ENCODE measurements around the gene PYGM.
"Not testable (repeated sequence)": the region's sequence is repeated elsewhere in the genome, so short reads cannot be mapped to it uniquely, and the experiment has no call there.

Gene PYGM

DNA sequence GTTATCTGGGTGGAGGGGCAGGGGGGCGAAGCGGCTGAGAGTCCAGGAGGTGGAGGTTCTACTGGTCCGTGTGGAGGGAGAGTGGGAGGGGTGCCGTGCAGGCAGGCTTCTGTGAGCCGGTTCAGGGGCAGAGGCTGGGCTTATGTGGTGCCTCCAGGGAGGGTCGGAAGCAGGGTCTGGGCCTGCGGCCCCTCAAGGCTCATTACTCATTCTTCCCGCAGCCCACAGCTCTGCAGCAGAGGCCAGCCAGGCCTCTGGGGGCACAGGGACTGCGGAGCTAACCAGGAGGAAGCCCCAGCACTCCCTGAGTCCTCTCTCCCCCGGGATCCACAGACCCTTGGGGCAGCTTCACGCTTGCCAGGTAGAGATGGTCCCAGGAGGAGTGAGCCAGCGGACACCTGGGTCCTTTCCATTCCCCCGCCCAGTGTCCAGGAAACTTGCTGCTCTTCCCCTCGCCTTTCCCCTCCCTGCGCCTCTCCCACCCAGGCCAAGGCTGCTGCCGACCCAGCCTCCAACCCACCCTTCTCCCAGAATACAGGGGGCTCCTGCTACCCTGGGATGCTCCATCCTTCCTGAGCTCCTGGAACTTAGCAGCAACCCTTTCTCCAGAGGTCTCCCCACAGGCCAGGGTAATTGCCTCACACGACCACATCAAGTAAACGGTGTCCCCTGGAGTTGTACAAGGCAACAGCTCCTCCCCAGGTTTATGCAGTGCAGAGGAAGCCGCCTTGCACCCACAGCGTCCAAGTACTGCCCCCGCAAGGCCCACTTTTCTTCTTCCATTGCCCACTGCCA lies 43.1 kb downstream of the PYGM start:
- no peak for DNase-seq (ENCODE audit: low read depth)

DNA sequence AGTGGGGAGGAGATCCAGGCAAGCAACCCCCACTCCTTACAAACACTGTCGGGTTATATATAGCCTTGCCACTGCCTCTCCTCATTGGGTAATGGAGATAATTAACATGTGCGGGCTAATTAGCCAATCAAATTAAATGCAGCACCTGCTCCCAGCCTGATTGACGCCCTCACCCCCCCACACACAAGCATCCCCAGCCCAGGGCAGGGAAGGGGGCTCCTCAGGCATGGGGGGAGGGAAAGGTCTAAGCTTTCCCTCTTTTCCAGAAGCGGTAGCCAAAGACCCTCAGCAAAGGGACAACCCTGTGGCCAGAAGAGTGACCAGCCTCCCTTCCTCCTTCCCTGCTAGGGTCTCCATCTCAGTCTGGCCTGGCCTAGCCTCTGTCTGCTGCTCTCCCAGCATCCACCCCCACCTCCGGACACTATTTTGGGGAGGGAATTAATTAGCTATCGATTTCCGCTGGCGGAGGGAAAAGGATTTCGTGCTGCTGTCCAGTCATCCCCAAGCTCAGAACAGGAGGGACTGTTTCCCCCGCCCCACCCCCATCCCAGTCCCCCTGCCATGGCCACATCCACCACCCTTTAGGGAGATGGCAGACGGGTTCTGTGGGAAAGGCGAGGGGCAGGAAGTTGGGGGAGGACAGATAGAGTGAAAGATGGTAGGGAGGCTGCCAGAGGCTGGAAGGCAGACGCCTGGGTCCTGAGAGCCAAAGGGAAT lies 43.9 kb downstream of the PYGM start:
- DNase-seq (ENCODE audit: low read depth), result no peak

DNA sequence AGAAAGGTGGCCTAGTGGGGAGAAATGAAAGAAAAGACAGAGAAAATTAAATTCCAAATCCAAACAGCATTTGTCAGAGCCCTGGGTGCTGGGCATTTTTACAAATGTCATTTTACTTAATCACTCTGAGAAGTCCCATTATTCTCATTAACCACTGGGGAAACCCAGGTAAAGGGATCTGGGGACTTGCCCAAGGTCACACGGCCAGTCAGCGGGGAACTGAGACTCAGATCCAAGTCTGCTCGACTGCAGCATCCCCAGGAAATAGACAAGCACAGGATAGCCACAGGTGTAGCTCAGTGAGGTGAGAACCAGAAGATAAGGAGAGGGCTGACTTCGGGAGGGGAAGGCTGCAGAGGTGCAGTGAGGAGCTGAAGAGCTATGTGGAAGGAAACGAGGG lies 44.7 kb downstream of the PYGM start:
- DNase-seq (ENCODE audit: low read depth), result no peak

DNA sequence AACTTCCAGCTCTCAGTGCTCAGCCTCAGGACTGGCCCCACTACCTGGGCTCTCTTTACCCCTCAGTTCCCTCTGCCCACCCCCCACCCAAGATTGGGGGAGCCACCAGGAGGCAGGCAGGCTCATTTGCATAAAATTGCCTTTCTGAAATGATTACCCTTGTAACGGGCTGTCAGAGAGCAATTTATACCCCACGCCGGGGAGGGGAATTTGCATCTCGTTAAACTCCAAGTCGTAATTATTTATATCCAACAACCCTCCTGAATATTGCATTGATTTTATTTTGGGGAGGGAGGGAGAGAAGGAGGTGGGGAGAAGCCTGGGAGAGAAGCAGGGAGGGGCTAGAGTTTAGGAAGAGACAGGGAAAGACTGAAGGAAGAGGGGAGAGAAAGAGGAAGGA lies 45.1 kb downstream of the PYGM start:
- no peak for DNase-seq (ENCODE audit: low read depth)

DNA sequence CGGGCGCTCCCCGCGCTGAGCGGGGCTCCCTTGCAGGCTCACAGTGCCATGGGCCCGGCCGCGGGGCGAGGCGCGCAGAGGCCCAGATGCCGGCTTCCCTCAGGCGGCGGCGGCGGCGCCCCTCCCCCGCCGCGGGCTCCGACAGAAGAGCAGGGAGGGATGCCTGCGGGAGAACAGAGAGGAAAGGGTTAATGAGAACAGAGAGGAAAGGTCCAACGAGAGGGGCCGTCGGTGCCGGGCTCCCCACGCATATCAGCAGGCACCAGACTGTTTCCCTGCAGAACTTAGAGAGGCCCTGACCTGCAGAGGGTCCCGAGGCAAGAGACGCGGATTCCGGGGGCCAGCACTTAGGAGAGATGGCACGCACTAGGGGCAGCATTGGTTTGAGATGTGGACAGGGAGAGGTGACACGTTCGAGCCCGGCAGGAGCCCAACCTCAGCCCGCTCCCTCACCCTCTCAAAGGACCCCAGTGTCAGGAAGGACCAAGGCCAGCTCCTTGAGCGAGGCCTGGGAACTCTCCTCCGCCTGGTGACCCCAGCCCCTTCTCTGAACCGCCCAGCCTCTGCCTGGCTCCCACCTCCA lies 45.9 kb downstream of the PYGM start:
- no peak for DNase-seq (ENCODE audit: low read depth)

DNA sequence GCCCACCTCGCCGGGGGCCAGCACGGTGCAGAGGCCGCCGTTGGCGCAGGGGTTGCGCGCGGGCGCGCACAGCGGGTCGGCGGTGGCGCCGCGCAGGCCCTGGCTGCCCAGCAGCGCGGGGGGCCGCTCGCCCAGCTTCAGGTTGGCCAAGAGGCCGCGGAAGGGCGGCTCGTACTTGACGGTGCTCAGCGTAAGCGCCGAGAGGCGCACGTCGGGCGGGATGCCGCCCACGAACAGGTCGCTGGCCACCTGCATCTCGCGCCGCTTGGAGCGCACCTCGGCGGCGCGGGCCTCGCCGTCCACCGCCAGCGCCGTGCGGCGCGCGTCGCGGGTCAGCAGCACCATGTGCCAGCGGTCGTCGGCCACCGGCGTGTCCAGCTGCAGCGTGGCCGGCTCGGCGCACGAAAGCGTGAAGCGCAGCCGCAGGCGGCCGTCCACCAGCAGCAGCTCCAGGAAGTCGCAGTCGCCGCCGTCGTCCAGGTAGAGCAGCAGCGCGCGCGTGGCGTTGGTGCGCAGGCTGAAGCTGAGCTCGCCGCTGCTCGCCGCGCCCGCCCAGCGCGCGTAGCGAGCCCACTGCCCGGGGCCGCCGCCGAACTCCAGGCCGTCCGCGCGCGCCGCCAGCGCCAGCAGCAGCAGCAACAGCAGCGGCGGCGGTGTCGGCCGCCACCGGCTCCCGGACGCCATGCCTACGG lies 46.6 kb downstream of the PYGM start:
- no peak for DNase-seq (ENCODE audit: low read depth)

DNA sequence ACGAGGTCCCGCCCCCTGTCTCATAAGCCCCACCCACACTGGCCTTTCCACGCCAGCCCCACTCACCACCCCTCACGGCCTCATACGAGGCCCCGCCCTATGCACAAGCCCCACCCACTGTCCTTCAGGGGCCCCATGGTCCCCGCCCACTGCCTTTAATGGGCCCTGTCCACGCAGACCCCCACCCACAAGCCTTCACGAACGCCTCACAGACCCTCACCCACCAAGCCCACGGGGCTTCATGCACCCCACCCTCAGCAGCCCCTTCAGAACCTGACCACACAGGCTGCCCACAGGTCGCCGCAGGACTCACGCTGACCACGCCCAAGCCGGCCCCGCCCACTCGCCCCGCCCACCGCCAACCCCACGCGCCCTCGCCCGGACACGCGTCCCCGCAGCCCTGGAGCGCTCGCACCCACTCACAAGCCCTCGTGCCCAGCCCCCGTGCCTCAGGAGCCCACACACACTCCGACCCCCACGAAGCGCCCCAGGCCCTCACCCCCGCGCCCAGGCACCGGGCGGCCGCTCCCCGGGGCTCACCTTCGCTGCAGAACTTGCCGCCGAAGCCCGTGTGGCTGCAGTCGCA lies 47.3 kb downstream of the PYGM start:
- DNase-seq (ENCODE audit: low read depth), result no peak

DNA sequence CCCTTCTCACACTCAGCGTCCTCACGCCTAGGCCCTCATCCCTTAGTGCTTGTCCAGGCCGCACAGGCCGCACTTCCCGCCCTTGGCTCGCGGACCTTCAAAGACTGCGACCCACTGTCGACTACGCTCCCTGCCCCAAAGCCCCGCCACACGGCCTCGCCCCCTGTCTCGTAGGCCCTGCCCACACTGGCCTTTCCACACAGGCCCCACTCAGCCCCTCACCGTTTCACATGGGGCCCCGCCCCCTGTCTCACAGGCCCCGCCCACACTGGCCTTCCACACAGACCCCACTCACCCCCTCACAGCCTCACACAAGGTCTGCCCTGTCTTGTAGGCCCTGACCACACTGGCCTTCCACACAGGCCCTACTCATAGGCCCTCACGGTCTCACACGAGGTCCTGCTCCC lies 47.8 kb downstream of the PYGM start:
- no peak for DNase-seq (ENCODE audit: low read depth)

DNA sequence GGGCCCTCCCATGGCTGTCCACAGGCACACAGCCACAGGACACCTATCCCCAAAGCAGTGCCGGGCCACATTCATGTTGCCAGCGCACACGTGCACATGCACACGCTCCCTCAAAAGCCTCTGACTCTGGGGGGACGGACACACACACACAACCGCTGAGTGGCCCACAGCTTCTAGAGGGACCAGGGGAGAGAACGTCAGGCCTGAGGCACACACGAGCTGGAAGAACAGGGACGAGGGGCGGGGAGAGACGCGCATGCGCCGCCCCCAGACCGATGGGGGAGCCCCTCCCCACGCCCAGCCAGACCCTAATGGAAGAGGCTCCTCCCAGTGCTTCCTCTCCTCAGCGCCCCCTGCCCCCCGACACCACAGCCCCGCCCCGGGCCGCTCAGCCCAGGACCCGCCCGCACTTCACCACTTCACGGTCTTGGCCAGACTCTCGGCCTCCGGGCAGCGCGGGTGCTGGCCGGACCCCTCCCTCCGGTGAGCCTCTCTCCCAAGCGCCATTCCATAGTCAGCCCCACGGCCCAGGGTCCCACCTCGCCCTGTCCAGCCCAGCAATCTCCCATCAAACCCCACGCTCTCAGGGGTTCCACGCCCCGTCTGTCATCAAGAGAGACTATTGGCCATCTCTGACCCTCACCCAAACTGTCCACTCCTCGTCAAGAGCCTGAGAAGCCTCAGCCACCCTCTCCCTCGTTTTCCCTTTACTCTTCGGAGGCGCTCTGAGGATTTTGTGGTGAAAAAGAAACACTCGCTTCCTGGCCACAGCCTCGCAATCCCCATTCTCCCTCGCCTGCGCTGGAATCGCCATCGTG lies 48.4 kb downstream of the PYGM start:
- no peak for DNase-seq (ENCODE audit: low read depth)

DNA sequence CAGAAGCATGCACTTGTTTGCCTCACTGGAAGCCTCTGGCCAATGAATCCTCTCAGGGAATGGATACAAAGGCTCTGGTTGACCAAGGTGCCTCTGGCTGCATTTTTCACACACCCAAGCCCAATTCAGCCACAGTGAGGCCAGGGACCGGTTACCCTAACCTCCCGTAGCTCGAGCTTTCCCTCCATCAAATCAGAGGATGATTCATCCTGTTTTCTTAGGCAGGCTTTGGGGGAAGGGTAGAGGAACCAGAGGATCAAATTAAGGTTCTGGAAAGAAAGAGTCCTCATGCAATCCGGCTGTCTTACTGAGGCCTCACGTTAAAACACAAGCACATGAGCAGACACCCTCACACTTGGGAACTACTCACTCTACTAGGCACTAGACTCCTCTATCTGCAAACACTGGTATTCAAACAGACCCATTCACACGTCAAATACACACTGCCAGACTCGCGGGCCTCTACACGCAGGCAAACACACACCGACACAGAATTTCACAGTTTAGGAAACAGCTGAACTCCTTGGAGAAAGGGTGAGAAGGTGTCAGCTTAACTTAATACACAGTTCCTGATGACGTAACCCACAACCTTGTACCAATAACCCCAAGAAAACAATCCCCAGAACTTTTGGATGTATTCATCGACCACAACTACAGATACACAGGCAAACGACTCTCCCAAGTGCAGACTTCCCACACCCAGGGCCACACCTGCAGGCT lies 49.2 kb downstream of the PYGM start:
- peak; percentile 42 for DNase-seq (ENCODE audit: low read depth)

DNA sequence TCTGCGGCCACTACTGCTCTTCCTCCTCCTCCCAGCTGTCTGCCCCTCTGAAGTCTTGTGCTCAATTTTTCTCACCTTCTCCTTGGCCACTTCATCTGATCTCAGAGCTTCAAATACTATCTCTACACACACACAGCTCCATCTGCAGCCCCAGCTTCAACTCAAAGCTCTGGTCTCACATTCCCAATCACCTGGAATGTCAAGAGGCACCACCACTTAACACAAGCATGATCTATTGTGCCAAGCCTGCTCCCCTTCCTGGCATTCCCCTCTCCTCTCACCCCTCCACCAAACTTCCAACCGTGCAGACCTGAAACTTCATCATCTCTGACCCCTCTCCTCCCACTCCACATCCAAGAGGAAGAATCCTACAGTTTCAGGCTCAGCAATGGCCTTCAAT lies 54.3 kb downstream of the PYGM start:
- no peak for DNase-seq (ENCODE audit: low read depth)

DNA sequence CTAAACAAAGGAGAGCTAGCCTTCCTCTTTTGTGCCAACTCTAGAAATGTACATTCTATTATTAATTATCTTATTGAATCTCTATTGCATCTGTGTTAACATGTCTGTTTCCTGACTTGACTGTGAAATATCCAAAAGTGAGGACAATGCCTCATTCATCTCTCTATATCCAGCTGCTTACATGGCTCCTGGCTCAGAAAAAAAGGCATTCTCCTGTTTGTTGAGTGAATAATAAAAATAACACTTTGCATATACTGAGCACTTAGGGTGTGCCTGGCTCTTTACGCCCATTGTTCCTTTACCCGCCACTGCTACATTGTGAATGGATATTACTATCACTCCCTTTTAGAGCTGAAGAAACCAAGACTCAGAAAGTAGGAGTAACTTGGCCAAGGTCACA lies 56.7 kb downstream of the PYGM start:
- DNase-seq (ENCODE audit: low read depth), result no peak

DNA sequence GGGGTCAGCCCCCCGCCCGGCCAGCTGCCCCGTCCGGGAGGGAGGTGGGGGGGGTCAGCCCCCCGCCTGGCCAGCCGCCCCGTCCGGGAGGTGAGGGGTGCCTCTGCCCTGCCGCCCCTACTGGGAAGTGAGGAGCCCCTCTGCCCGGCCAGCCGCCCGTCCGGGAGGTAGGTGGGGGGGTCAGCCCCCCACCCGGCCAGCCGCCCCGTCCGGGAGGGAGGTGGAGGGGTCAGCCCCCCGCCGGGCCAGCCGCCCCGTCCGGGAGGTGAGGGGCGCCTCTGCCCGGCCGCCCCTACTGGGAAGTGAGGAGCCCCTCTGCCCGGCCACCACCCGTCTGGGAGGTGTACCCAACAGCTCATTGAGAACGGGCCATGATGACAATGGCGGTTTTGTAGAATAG lies 57.8 kb downstream of the PYGM start:
- DNase-seq (ENCODE audit: low read depth), result not testable (repeated sequence)

DNA sequence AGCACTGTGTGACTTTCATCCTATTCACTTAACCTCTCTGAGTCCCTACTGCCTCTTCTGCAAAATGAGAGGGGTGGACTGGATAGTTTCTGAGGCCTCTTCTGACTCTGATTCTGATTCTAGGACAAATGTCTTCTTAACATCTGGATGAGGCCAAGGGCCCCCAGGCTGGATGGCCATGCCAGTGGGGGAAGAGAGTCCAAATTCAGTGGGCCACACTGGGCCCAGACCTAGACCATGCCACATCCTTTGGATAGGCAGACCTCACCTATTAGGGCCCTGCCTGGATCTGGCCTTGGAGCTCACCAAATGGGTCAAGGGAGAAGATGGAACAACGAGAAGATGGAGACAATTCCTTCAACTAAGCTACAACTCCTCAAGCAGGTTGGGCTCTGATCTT lies 61.3 kb downstream of the PYGM start:
- DNase-seq (ENCODE audit: low read depth), result no peak

DNA sequence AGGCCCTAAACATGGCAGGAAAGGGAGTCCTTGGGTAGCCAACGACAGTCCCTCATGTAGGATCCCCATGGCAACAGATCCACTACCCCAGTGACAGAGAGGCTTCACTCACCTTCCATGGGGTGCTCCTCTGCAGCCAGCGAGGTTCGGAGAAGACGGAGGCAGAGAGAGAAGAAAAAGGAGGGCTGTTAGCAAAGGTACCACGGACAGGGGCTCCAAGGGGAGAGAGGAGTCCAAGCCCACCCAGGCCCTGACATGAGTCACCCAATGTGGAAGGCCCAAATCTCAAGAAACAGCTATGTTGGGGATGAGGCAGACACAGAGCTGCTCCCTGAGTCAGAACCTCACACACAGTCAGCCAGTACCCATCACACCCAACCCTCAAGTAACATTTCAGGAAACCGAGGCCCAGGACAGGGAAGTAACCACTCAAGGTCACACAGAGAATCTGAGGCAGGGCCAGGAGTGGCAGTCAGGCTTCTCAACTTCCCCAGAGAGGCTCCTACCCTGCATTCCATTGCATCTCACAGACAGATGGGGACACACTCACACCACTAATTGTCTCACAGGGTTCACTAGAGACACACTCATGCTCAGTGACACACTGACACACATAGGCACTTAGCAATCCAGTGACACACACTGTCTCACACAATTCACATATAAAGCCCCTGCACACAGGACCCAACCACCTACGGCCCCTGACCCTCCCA lies 62.0 kb downstream of the PYGM start:
- no peak for DNase-seq (ENCODE audit: low read depth)
